C4-2B (cell line): Measurements from ENCODE around the gene SUGP2.

ENCODE experiments used
- ZFX ChIP-seq: fragments of 450-650 bp; IDR thresholded peaks from 2 replicates; pipeline ENCODE4 v1.6.1; 2017
- TF ChIP-seq, protein P1 (sequence below): fragments of 450-650 bp; conservative IDR thresholded peaks from 2 replicates; pipeline ENCODE4 v1.5.1; 2017; ENCODE audit warnings: mild to moderate bottlenecking

DNA sequence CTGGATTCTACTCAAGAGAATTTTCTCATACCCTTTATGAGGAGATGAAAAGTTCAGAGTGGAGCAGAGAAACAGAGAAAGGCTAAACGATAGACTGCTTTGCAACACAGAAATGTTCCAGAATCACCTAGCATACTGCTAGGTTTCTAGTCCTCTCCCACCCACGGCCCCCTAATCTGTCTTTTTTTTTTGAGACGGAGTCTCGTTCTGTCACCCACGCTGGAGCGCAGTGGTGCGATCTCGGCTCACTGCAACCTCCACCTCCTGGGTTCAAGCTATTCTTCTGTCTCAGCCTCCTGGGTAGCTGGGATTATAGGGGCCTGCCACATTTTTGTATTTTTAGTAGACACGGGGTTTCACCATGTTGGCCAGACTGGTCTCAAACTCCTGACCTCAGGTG lies 4.8 kb downstream of the SUGP2 start:
- TF ChIP-seq, protein P1, sequence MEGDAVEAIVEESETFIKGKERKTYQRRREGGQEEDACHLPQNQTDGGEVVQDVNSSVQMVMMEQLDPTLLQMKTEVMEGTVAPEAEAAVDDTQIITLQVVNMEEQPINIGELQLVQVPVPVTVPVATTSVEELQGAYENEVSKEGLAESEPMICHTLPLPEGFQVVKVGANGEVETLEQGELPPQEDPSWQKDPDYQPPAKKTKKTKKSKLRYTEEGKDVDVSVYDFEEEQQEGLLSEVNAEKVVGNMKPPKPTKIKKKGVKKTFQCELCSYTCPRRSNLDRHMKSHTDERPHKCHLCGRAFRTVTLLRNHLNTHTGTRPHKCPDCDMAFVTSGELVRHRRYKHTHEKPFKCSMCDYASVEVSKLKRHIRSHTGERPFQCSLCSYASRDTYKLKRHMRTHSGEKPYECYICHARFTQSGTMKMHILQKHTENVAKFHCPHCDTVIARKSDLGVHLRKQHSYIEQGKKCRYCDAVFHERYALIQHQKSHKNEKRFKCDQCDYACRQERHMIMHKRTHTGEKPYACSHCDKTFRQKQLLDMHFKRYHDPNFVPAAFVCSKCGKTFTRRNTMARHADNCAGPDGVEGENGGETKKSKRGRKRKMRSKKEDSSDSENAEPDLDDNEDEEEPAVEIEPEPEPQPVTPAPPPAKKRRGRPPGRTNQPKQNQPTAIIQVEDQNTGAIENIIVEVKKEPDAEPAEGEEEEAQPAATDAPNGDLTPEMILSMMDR, result no peak
- TF ChIP-seq ZFX, result no peak
